Activated B cell treated with CpG ODN at 0.5 μM for 24 hours (primary cell): ENCODE results near the gene COASY. TPM values are rescaled to one million over a fixed set of nuclear protein-coding genes. Genes with fewer than 3 reads are reported as not detected.
"Not testable (repeated sequence)": the region's sequence is repeated elsewhere in the genome, so short reads cannot be mapped to it uniquely, and the experiment has no call there.

Experiments
- ATAC-seq: fragments of 200-7000 bp; cut with Tn5 transposase; one replicate; pipeline ENCODE4 v1.10.0; 2021; ENCODE audit warnings: low read depth, mild to moderate bottlenecking, moderate library complexity
- CTCF ChIA-PET: fragments of 350-600 bp; sonication (Branson Sonifier 250); formaldehyde crosslinking; loops from one replicate; lab custom pipeline; 2021; ENCODE audit warnings: antibody characterized with exemption; lab: Charles Lee
- POLR2A ChIA-PET: fragments of 350-600 bp; sonication (Branson Sonifier 250); formaldehyde crosslinking; loops from one replicate; lab custom pipeline; 2021; ENCODE audit warnings: antibody characterized with exemption; lab: Charles Lee
- DNase-seq: peaks from one replicate; pipeline ENCODE4 v3.0.0; 2022
- H3K27ac Mint-ChIP-seq: one replicate; pipeline ENCODE4 v1.8.0; 2020; ENCODE audit warnings: mixed read lengths
- H3K27me3 Mint-ChIP-seq: one replicate; pipeline ENCODE4 v1.8.0; 2021; ENCODE audit warnings: mixed read lengths
- H3K36me3 Mint-ChIP-seq: one replicate; pipeline ENCODE4 v1.8.0; 2021; ENCODE audit warnings: low read depth, mixed read lengths
- H3K4me1 Mint-ChIP-seq: one replicate; pipeline ENCODE4 v1.8.0; 2021; ENCODE audit warnings: mixed read lengths
- H3K4me3 Mint-ChIP-seq: one replicate; pipeline ENCODE4 v1.8.0; 2020; ENCODE audit warnings: mild to moderate bottlenecking, mixed read lengths
- H3K9me3 Mint-ChIP-seq: one replicate; pipeline ENCODE4 v1.8.0; 2020; ENCODE audit warnings: mixed read lengths
- intact Hi-C: fragments of 100-400 bp; cut with micrococcal nuclease; formaldehyde crosslinking; loops from one replicate; pipeline ENCODE4 v1.15.1; 2024
- total RNA-seq: library from RNA; stranded (reverse); gene quantifications from 2 replicates; pipeline ENCODE4 v1.2.3, GENCODE V29; 2022
- TF ChIP-seq, protein P1 (sequence below): fragments of 200-600 bp; IDR thresholded peaks from one replicate; pipeline ENCODE4 v1.8.0; 2022; ENCODE audit warnings: antibody characterized with exemption, mild to moderate bottlenecking

The COASY gene
- total RNA-seq, 1 donor from 2014 or later: 94.9 TPM

DNA sequence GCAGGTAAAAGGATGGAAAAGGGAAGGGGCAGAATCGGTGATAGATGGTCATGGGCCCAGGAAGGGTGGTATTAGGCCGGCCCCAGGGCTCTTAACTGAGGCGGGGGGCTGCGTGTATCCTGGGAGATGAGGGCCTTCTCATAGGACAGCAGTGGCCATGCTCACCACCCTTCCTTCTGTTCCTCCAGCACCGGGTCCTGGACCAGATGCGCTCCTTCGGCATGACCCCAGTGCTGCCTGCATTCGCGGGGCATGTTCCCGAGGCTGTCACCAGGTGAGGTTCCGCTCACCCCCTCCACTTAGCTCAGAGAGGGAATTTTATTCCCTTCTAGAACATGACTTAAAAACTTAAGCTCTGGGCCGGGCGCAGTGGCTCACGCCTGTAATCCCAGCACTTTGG is 23.5 kb upstream of the COASY start:
- CTCF ChIA-PET: no interaction called here

DNA sequence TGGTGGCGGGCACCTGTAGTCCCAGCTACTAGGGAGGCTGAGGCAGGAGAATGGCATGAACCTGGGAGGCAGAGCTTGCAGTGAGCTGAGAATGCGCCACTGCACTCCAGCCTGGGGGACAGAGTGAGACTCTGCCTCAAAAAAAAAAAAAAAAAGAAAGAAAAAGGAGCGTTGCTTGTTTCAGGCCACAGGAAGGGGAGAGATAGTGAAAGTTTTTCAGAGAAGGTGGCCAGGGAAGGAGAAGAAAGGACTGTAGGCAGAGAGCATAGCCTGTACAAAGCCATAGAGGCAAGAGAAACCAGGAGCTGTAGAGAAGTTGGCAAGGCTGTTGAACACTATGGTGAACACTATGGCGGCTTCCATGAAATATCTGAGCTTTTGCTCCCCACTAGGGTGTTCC is 21.4 kb upstream of the COASY start:
- intact Hi-C loops, DNase-seq, ATAC-seq, H3K27me3 Mint-ChIP-seq, CTCF ChIA-PET, H3K4me3 Mint-ChIP-seq, H3K27ac Mint-ChIP-seq, H3K9me3 Mint-ChIP-seq: not testable (repeated sequence)
- Mint-ChIP-seq H3K4me1 (peaks cover 18% of the 10 kb centered on the region), H3K36me3 (peaks cover 40% of the 10 kb centered on the region)
- POLR2A ChIA-PET: interaction anchor here (0.5 to 1.6 kb wide), 5 partner anchors 8 to 116 kb away, joined by 3 to 6 read pairs (median 4); partner anchors contain the start of gene PSMC3IP

More for the DNA sequence above, 23.5 kb upstream of the COASY start:
- Mint-ChIP-seq H3K36me3 (peaks cover 28% of the 10 kb centered on the region), H3K27me3 (no peaks in the 10 kb centered on the region), H3K27ac (no peak overlapping the region), H3K4me3 (no peak overlapping the region), H3K9me3 (no peaks in the 10 kb centered on the region), H3K4me1 (peaks cover 23% of the 10 kb centered on the region)
- ATAC-seq: no peak
- intact Hi-C loops: no loop called here
- TF ChIP-seq, protein P1, sequence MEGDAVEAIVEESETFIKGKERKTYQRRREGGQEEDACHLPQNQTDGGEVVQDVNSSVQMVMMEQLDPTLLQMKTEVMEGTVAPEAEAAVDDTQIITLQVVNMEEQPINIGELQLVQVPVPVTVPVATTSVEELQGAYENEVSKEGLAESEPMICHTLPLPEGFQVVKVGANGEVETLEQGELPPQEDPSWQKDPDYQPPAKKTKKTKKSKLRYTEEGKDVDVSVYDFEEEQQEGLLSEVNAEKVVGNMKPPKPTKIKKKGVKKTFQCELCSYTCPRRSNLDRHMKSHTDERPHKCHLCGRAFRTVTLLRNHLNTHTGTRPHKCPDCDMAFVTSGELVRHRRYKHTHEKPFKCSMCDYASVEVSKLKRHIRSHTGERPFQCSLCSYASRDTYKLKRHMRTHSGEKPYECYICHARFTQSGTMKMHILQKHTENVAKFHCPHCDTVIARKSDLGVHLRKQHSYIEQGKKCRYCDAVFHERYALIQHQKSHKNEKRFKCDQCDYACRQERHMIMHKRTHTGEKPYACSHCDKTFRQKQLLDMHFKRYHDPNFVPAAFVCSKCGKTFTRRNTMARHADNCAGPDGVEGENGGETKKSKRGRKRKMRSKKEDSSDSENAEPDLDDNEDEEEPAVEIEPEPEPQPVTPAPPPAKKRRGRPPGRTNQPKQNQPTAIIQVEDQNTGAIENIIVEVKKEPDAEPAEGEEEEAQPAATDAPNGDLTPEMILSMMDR: no peak
- POLR2A ChIA-PET: interaction anchor here (1.0 to 4.0 kb wide), 2 partner anchors 10 to 13 kb away, joined by 3 to 18 read pairs; no protein-coding TSS in a partner anchor
- DNase-seq: no peak

DNA sequence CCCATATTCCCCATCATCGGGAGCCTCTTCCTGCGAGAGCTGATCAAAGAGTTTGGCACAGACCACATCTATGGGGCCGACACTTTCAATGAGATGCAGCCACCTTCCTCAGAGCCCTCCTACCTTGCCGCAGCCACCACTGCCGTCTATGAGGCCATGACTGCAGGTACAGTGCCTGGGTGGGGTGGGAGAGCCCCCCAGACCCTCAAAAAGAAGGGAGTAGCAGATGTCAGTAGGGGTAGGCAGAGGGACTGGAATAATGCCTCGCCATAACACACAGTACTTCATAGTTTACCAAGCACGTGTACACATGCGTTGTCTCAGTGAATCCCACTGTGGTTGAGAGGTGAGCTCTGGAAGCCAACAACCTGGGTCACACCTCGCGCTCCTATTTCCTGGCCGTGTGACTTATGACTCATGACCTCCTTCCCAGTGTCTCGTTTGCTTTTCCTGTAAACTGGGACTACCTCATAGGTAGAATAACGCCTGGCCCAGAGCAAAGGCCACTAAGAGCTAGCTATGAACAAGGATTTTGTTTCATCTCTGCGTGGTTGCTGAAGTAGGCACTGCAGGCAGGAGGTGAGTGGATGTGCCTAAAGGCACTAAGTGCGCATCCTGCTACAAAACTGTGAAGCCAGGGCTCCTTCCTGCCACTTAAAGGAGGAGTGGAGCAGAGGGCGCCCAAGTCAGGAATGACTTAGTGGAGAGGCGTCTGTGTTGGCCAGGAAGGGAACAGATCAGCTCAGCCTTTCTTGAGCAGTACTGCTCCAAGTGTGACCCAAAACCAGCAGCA is 20.7 kb upstream of the COASY start:
- intact Hi-C loops: no loop called here
- DNase-seq (no peak), ATAC-seq (no peak)
- POLR2A ChIA-PET: interaction anchor here (0.6 to 1.6 kb wide), 5 partner anchors 9 to 116 kb away, joined by 3 to 6 read pairs (median 4); no protein-coding TSS in a partner anchor
- Mint-ChIP-seq H3K4me1 (peaks cover 14% of the 10 kb centered on the region), H3K9me3 (no peaks in the 10 kb centered on the region), H3K4me3 (no peak overlapping the region), H3K27ac (no peak overlapping the region), H3K36me3 (peaks cover 40% of the 10 kb centered on the region), H3K27me3 (no peaks in the 10 kb centered on the region)
- CTCF ChIA-PET: no interaction called here
- TF ChIP-seq, protein P1: no peak

DNA sequence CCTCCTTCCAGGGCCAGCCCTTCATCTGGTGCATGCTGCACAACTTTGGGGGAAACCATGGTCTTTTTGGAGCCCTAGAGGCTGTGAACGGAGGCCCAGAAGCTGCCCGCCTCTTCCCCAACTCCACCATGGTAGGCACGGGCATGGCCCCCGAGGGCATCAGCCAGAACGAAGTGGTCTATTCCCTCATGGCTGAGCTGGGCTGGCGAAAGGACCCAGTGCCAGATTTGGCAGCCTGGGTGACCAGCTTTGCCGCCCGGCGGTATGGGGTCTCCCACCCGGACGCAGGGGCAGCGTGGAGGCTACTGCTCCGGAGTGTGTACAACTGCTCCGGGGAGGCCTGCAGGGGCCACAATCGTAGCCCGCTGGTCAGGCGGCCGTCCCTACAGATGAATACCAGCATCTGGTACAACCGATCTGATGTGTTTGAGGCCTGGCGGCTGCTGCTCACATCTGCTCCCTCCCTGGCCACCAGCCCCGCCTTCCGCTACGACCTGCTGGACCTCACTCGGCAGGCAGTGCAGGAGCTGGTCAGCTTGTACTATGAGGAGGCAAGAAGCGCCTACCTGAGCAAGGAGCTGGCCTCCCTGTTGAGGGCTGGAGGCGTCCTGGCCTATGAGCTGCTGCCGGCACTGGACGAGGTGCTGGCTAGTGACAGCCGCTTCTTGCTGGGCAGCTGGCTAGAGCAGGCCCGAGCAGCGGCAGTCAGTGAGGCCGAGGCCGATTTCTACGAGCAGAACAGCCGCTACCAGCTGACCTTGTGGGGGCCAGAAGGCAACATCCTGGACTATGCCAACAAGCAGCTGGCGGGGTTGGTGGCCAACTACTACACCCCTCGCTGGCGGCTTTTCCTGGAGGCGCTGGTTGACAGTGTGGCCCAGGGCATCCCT is 18.5 kb upstream of the COASY start:
- Mint-ChIP-seq H3K27ac (no peak overlapping the region), H3K9me3 (no peaks in the 10 kb centered on the region), H3K36me3 (peaks cover 37% of the 10 kb centered on the region), H3K4me3 (no peak overlapping the region), H3K27me3 (no peaks in the 10 kb centered on the region), H3K4me1 (peaks cover 2% of the 10 kb centered on the region)
- ATAC-seq: no peak
- intact Hi-C loops: no loop called here
- ChIA-PET CTCF (interaction anchor here (0.6 kb wide), 1 partner anchor 35 kb away, joined by 3 read pairs; no protein-coding TSS in a partner anchor), POLR2A (no interaction called here)
- DNase-seq: no peak
- TF ChIP-seq, protein P1: no peak

DNA sequence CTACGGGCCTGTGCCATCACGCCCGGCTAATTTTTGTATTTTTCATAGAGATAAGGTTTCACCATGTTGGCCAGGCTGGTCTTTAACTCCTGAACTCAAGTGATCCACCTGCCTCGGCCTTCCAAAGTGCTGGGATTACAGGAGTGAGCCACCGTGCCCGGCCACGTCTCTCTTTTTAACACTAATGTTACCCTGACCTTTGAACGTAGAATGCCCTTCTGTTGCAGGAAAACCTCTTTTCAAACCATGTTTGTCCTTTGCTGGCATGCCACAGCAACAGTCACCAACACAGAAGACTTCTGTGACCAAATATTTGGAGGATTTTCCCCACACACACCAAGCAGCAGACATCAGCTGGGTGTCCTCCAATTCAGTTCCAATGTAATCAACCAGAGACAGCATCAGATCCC is 17.1 kb upstream of the COASY start:
- peaks cover 28% of the 10 kb centered on the region for H3K36me3 Mint-ChIP-seq
- H3K27ac Mint-ChIP-seq: no peak overlapping the region
- ATAC-seq (no peak), DNase-seq (no peak)
- H3K4me3 Mint-ChIP-seq: no peak overlapping the region
- ChIA-PET CTCF (no interaction called here), POLR2A (interaction anchor here (1.0 kb wide), 1 partner anchor 10 kb away, joined by 4 read pairs; no protein-coding TSS in a partner anchor)
- peaks cover 9% of the 10 kb centered on the region for H3K4me1 Mint-ChIP-seq
- H3K9me3 Mint-ChIP-seq: no peaks in the 10 kb centered on the region
- TF ChIP-seq, protein P1: no peak
- no peaks in the 10 kb centered on the region for H3K27me3 Mint-ChIP-seq
- intact Hi-C loops: no loop called here

DNA sequence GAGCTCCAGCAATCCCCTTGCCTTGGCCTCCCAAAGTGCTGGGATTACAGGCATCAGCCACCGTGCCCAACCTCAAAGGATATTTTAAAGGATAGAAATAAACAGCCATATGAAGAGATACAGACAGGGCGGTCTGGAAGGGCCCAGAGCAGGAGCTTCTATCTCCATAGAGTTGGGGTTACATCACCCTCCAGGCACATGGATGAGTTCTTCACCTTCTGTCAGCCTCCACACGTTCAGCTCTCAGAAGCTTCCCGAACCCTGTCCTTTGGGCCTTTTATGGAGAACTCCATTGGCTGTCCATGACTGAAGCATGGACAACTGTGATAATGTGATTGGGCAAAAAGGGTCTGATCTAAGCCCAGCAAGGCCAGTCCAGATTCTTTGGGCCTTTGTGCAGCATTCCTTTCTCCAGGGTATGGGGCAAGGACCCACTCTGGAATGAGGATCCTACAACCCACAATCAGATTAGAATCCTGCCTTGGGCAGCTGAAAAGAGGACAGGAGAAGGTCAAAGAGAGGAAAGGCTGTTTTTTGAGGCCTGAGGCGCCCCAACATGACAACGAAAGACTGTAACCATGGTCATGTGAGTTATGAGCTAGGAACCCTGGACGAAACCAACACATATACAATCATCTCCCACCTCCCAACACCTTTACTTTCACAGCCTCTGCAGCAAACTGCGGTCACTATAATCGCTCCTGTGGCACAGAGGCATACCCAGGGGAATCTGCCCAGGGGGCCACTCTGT is 16.0 kb upstream of the COASY start:
- H3K27ac Mint-ChIP-seq, DNase-seq, H3K27me3 Mint-ChIP-seq, ATAC-seq, H3K9me3 Mint-ChIP-seq, intact Hi-C loops, H3K4me1 Mint-ChIP-seq, H3K4me3 Mint-ChIP-seq, CTCF ChIA-PET: not testable (repeated sequence)
- peaks cover 26% of the 10 kb centered on the region for H3K36me3 Mint-ChIP-seq
- POLR2A ChIA-PET: interaction anchor here (1.4 kb wide), 1 partner anchor 8 kb away, joined by 3 read pairs; no protein-coding TSS in a partner anchor
